Subcutaneous abdominal adipose tissue (tissue), 5 donors: ENCODE results near the gene TARS1.

Experiments
- H3K27ac ChIP-seq: one replicate; pipeline ENCODE4 v1.7.0; 2013; ENCODE audit warnings: low read depth, mild to moderate bottlenecking, inconsistent platforms, low read length, moderate library complexity
- H3K27me3 ChIP-seq, 5 donors: one replicate each; pipeline ENCODE4 v1.7.0; 2013; ENCODE audit warnings: low read length in 5 of 5, inconsistent platforms in 1 of 5; ENCODE audit not compliant: control insufficient read depth in 5 of 5, insufficient read depth in 4 of 5
- H3K36me3 ChIP-seq, 5 donors: one replicate each; pipeline ENCODE4 v1.7.0; 2013; ENCODE audit warnings: low read length in 5 of 5; ENCODE audit not compliant: control insufficient read depth in 5 of 5, insufficient read depth in 5 of 5
- H3K4me1 ChIP-seq, 5 donors: one replicate each; pipeline ENCODE4 v1.7.0; 2013; ENCODE audit warnings: low read length in 5 of 5, mild to moderate bottlenecking in 3 of 5, moderate library complexity in 1 of 5; ENCODE audit not compliant: control insufficient read depth in 5 of 5, insufficient read depth in 5 of 5
- H3K4me3 ChIP-seq, 5 donors: one replicate each; pipeline ENCODE4 v1.7.0; 2013; ENCODE audit warnings: low read length in 5 of 5, low read depth in 1 of 5
- H3K9ac ChIP-seq, 5 donors: one replicate each; pipeline ENCODE4 v1.7.0; 2013; ENCODE audit warnings: low read length in 5 of 5, mild to moderate bottlenecking in 4 of 5, moderate library complexity in 3 of 5
- H3K9me3 ChIP-seq, 5 donors: one replicate each; pipeline ENCODE4 v1.7.0; 2013; ENCODE audit warnings: low read length in 5 of 5; ENCODE audit not compliant: control insufficient read depth in 5 of 5
- donor health status: healthy.
- donor health status: healthy.
- donor health status: healthy.
- donor health status: healthy.
- donor health status: healthy.

TARS1 gene

GRCh38 chr5:33440482-33441240, at the start of gene TARS1:
Gene TARS1, plus strand, starts transcription at chr5:33440965. Its CDS starts 122 bp downstream, at chr5:33441087.
- H3K27ac ChIP-seq = peak within 1 kb of the TSS; percentile 98
- peak within 1 kb of the TSS; percentile 88 to 98 (median 92) for H3K9ac ChIP-seq
- no peaks in the 10 kb centered on the region for H3K27me3 ChIP-seq
- peaks cover 1 to 7% (median 4%) of the 10 kb centered on the region in 5 donors for H3K36me3 ChIP-seq
- H3K4me1 ChIP-seq = peaks cover 14 to 28% (median 26%) of the 10 kb centered on the region in 5 donors
- H3K9me3 ChIP-seq = no peaks in the 10 kb centered on the region
- H3K4me3 ChIP-seq = peak within 1 kb of the TSS; percentile 68 to 96 (median 91)

- Histone ChIP-seq H3K36me3 (no peaks in the 10 kb centered on the region), H3K27me3 (no peaks in the 10 kb centered on the region), H3K4me1 (no peaks in the 10 kb centered on the region), H3K27ac (no peak overlapping the region), H3K4me3 (no peak overlapping the region), H3K9ac (no peak overlapping the region), H3K9me3 (no peaks in the 10 kb centered on the region)
Observed at GRCh38 chr5:33398501-33398900, 42.3 kb upstream of the TARS1 start.

GRCh38 chr5:33400675-33401074, 40.1 kb upstream of the TARS1 start:
- Histone ChIP-seq H3K36me3 (no peaks in the 10 kb centered on the region), H3K4me1 (no peaks in the 10 kb centered on the region), H3K27ac (no peak overlapping the region), H3K27me3 (no peaks in the 10 kb centered on the region), H3K9me3 (no peaks in the 10 kb centered on the region), H3K4me3 (no peak overlapping the region), H3K9ac (no peak overlapping the region)

- Histone ChIP-seq H3K27me3 (no peaks in the 10 kb centered on the region), H3K4me1 (no peaks in the 10 kb centered on the region), H3K27ac (no peak overlapping the region)
Observed at GRCh38 chr5:33401482-33402390, 39.0 kb upstream of the TARS1 start.

GRCh38 chr5:33403187-33403586, 37.6 kb upstream of the TARS1 start:
- Histone ChIP-seq H3K4me1 (no peaks in the 10 kb centered on the region), H3K27ac (no peak overlapping the region)

More at GRCh38 chr5:33401482-33402390, 39.0 kb upstream of the TARS1 start:
- H3K36me3 ChIP-seq = no peaks in the 10 kb centered on the region
- no peak overlapping the region for H3K4me3 ChIP-seq
- no peaks in the 10 kb centered on the region for H3K9me3 ChIP-seq
- no peak overlapping the region for H3K9ac ChIP-seq

GRCh38 chr5:33408816-33409215, 31.9 kb upstream of the TARS1 start:
- Histone ChIP-seq H3K9ac (no peak overlapping the region), H3K4me3 (no peak overlapping the region), H3K4me1 (peaks cover 0 to 7% (median 0%) of the 10 kb centered on the region in 5 donors), H3K9me3 (no peaks in the 10 kb centered on the region), H3K36me3 (no peaks in the 10 kb centered on the region), H3K27ac (no peak overlapping the region), H3K27me3 (no peaks in the 10 kb centered on the region)

More at GRCh38 chr5:33403187-33403586, 37.6 kb upstream of the TARS1 start:
- H3K9ac ChIP-seq = no peak overlapping the region
- H3K4me3 ChIP-seq = no peak overlapping the region
- no peaks in the 10 kb centered on the region for H3K9me3 ChIP-seq
- H3K36me3 ChIP-seq = no peaks in the 10 kb centered on the region
- H3K27me3 ChIP-seq = no peaks in the 10 kb centered on the region

- Histone ChIP-seq H3K9me3 (no peaks in the 10 kb centered on the region), H3K4me3 (no peak overlapping the region), H3K27ac (no peak overlapping the region), H3K9ac (no peak overlapping the region), H3K4me1 (peaks cover 0 to 7% (median 0%) of the 10 kb centered on the region in 5 donors), H3K36me3 (no peaks in the 10 kb centered on the region), H3K27me3 (no peaks in the 10 kb centered on the region)
Observed at GRCh38 chr5:33409435-33410170, 31.2 kb upstream of the TARS1 start.

GRCh38 chr5:33410221-33410620, 30.5 kb upstream of the TARS1 start:
- H3K4me1 ChIP-seq = peaks cover 0 to 7% (median 0%) of the 10 kb centered on the region in 5 donors
- H3K36me3 ChIP-seq = no peaks in the 10 kb centered on the region
- H3K27me3 ChIP-seq = no peaks in the 10 kb centered on the region
- no peak overlapping the region for H3K9ac ChIP-seq
- no peak overlapping the region for H3K4me3 ChIP-seq
- no peaks in the 10 kb centered on the region for H3K9me3 ChIP-seq
- no peak overlapping the region for H3K27ac ChIP-seq

GRCh38 chr5:33411498-33411897, 29.3 kb upstream of the TARS1 start:
- H3K36me3 ChIP-seq = no peaks in the 10 kb centered on the region
- no peak overlapping the region for H3K27ac ChIP-seq
- H3K9ac ChIP-seq = no peak overlapping the region
- no peaks in the 10 kb centered on the region for H3K27me3 ChIP-seq
- H3K9me3 ChIP-seq = no peaks in the 10 kb centered on the region
- no peak overlapping the region for H3K4me3 ChIP-seq
- peaks cover 0 to 7% (median 0%) of the 10 kb centered on the region in 5 donors for H3K4me1 ChIP-seq
